AG04449 (cell line): ENCODE measurements around the gene PLCL1.

Experiments
- CTCF ChIA-PET: fragments of 350-600 bp; formaldehyde crosslinking; extraction: SDS; loops from one replicate; lab custom pipeline; 2021; ENCODE audit warnings: antibody characterized with exemption; lab: Yijun Ruan, JAX
- POLR2A ChIA-PET: fragments of 400-600, 350-600 bp; formaldehyde crosslinking; extraction: SDS; loops from one replicate; lab custom pipeline; 2020; ENCODE audit warnings: antibody characterized with exemption, inconsistent platforms; lab: Yijun Ruan, JAX
- DNase-seq: peaks from one replicate; pipeline ENCODE4 v3.0.0-alpha.2; 2010; ENCODE audit warnings: low read depth, low spot score
- H3K4me3 ChIP-seq: 2 replicates; pipeline ENCODE4 v1.5.1; 2011; ENCODE audit warnings: low read depth, mild to moderate bottlenecking, control low read depth, low read length
- CTCF ChIP-seq: IDR thresholded peaks from one replicate; pipeline ENCODE4 v1.5.1; 2011; ENCODE audit warnings: mild to moderate bottlenecking, moderate library complexity, low read length, control low read depth, inconsistent platforms; ENCODE audit not compliant: insufficient read depth; ENCODE audit errors: missing control alignments

PLCL1 gene

GRCh38 chr2:197889041-197889440 lies 84.6 kb downstream of the PLCL1 start:
- ChIA-PET CTCF (interaction anchor here (1.9 kb wide), 1 partner anchor 11 kb away, joined by 5 read pairs; no protein-coding TSS in a partner anchor), POLR2A (no interaction called here)
- no peak for DNase-seq
- no peak for TF ChIP-seq CTCF
- H3K4me3 ChIP-seq = no peak overlapping the region

- no peak for TF ChIP-seq CTCF
- H3K4me3 ChIP-seq = no peak overlapping the region
- ChIA-PET CTCF (interaction anchor here (1.9 kb wide), 1 partner anchor 10 kb away, joined by 5 read pairs; no protein-coding TSS in a partner anchor), POLR2A (no interaction called here)
- no peak for DNase-seq
Observed at GRCh38 chr2:197890168-197890567, 85.8 kb downstream of the PLCL1 start.

DNA sequence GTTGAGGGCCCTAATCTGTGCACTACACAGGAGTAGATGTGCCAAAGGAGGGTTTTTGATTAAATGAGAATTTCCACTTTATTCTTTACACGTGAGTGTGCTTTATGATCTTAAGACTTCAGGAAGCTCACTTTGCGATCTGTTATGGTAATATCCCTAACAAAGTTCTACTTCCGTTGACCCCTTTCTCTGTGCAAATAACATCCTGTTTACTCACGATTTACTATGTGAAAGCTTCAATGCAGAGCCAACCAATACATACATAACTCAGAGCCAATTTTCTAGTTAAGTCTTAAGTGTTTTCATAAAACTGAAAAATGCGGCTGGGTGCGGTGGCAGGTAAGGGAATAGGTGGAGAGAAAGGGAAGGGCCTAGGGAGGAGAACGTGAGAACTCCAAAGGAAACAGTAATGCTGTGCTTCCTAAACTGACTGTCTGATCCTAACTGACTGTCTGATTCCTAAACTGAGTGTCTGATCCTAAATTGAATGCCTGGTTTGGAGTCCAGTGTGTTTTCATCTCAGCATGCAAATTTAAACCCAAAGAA lies 87.6 kb downstream of the PLCL1 start:
- no peak for DNase-seq
- no peak for TF ChIP-seq CTCF
- ChIA-PET CTCF (no interaction called here), POLR2A (no interaction called here)
- H3K4me3 ChIP-seq = no peak overlapping the region

DNA sequence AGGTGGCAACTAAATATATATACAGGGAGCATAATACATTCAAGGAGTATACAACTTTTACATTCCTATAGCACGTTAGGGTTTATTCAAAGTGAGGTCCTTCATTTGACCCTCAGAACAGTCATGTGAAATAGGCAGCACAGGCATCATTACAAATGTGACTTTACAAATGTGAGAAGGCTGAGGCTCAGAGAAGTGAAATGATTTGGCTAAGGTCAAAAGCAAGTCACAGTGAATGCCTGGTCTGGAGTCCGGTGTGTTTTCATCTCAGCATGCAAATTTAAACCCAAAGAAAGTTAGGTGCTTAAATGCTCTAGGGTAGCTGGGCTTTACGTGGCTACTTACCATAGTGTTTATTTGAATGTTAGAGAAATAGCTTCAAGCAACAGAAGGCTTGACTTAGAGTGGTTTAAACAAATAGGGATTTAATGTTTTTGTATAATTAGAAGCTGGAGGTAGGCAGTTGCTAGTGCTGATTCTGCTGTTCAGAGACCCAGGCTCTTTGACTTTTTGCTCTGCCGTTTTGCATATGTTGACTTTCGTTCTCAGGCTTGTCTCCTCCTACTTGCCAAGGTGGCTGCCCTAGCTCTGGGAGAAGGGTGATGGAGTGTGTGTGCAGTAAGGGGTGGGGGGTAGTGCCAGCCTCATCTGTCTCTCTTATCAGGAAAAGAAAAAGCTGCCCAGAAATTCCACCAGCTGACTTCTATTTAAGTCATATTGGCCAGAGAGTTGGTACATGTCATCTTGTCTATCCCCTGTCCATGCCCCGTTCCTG lies 89.2 kb downstream of the PLCL1 start:
- ChIA-PET CTCF (interaction anchor here (1.2 kb wide), 1 partner anchor 50 kb away, joined by 4 read pairs; no protein-coding TSS in a partner anchor), POLR2A (no interaction called here)
- H3K4me3 ChIP-seq = no peak overlapping the region
- no peak for DNase-seq
- TF ChIP-seq CTCF = no peak

DNA sequence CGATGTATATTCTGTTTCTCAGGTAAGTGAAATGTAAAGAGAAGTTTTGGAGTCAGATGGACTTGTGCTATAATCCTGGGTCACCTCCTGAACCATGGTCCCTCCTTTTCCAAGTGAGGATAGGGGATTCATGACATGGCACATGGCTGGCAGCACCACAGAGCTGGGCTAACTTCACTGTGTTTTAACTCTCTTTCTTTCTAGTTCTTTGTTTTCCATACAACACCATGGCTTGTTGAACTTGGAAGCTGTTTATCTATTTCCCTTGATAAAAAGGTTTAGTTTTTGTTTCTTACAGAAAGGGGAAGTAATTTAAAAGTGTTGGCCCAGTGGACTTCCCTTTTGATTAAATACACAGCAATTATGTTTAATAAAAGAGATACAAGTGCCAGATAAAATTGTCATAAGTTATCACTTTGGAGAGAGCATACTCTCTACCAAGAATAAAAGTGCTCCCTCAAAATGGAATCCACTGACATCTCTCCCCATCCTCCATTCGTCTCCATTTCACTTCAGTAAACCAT lies 90.4 kb downstream of the PLCL1 start:
- CTCF ChIA-PET = interaction anchor here (1.2 kb wide), 1 partner anchor 51 kb away, joined by 4 read pairs; no protein-coding TSS in a partner anchor
- no peak for DNase-seq
- POLR2A ChIA-PET = no interaction called here

More for the DNA sequence above, 90.4 kb downstream of the PLCL1 start:
- no peak for TF ChIP-seq CTCF
- no peak overlapping the region for H3K4me3 ChIP-seq
